Chondrocyte (in vitro differentiated cells): ENCODE measurements around the gene SASS6. TPM values are rescaled to one million over a fixed set of nuclear protein-coding genes. Genes with fewer than 3 reads are reported as not detected.

Experiments
- DNase-seq: peaks from one replicate; pipeline ENCODE4 v3.0.0; 2021; ENCODE audit warnings: mixed read lengths, low spot score
- H3K27ac Mint-ChIP-seq: one replicate; pipeline ENCODE4 v1.8.0; 2021; ENCODE audit warnings: mild to moderate bottlenecking, moderate library complexity, mixed read lengths; ENCODE audit not compliant: unreplicated experiment
- H3K27me3 Mint-ChIP-seq: 2 replicates; pipeline ENCODE4 v1.8.0; 2021; ENCODE audit warnings: low read depth, mixed read lengths
- H3K36me3 Mint-ChIP-seq: 2 replicates; pipeline ENCODE4 v1.8.0; 2021; ENCODE audit warnings: low read depth, mixed read lengths
- H3K4me1 Mint-ChIP-seq: 2 replicates; pipeline ENCODE4 v1.8.0; 2021; ENCODE audit warnings: low read depth, mild to moderate bottlenecking, mixed read lengths
- H3K4me3 Mint-ChIP-seq: one replicate; pipeline ENCODE4 v1.8.0; 2021; ENCODE audit warnings: mild to moderate bottlenecking, moderate library complexity, mixed read lengths; ENCODE audit not compliant: unreplicated experiment
- H3K9me3 Mint-ChIP-seq: 2 replicates; pipeline ENCODE4 v1.8.0; 2021; ENCODE audit warnings: low read depth, mixed read lengths
- CTCF ChIP-seq: fragments of 200-600 bp; sonication (generic); IDR thresholded peaks from 2 replicates; pipeline ENCODE4 v1.5.0; 2021; ENCODE audit warnings: antibody characterized with exemption, mild to moderate bottlenecking, moderate library complexity
- total RNA-seq: library from RNA; stranded (reverse); gene quantifications from 3 replicates; pipeline ENCODE4 v1.2.1, GENCODE V29; 2021

The SASS6 gene
- total RNA-seq, 1 donor from 2014 or later = 2.3 TPM

GRCh38 chr1:100035214-100035613 lies 97.5 kb downstream of the SASS6 start:
- no peak overlapping the region for H3K4me3 Mint-ChIP-seq
- no peak for TF ChIP-seq CTCF
- no peaks in the 10 kb centered on the region for H3K9me3 Mint-ChIP-seq
- H3K36me3 Mint-ChIP-seq = no peaks in the 10 kb centered on the region
- peaks cover 22% of the 10 kb centered on the region for H3K4me1 Mint-ChIP-seq
- no peak overlapping the region for H3K27ac Mint-ChIP-seq
- DNase-seq = no peak
- no peaks in the 10 kb centered on the region for H3K27me3 Mint-ChIP-seq

- Mint-ChIP-seq H3K4me3 (no peak overlapping the region), H3K36me3 (no peaks in the 10 kb centered on the region), H3K27me3 (no peaks in the 10 kb centered on the region), H3K9me3 (no peaks in the 10 kb centered on the region), H3K4me1 (peaks cover 16% of the 10 kb centered on the region), H3K27ac (no peak overlapping the region)
- TF ChIP-seq CTCF = peak; percentile 71
- DNase-seq = no peak
Measured at GRCh38 chr1:100034470-100034869, 98.3 kb downstream of the SASS6 start.

Other genes with a start within 250 kb of the SASS6 start
- 14.7 to 23.0 TPM (median 18.3 TPM) in 3 replicates for gene SLC35A3, start 162.9 kb downstream of the SASS6 start, total RNA-seq
- 7.1 to 11.0 TPM (median 7.4 TPM) in 3 replicates for gene TRMT13, start 233 bp upstream of the SASS6 start, total RNA-seq
- gene LRRC39, start 45.3 kb upstream of the SASS6 start, total RNA-seq = 1.00 to 1.3 TPM in 2 of 3 replicates, not detected in the other
- gene DBT, start 116.9 kb upstream of the SASS6 start, total RNA-seq = 11.0 to 13.5 TPM (median 12.4 TPM) in 3 replicates
- 36.7 to 40.7 TPM (median 37.5 TPM) in 3 replicates for gene RTCA, start 133.3 kb upstream of the SASS6 start, total RNA-seq
- gene CDC14A, start 219.6 kb upstream of the SASS6 start, total RNA-seq = 1.4 to 2.3 TPM (median 1.5 TPM) in 3 replicates